Activated T-cell treated with anti-CD3 and anti-CD28 coated beads, Interleukin-2, amount 50 U/mL, for 4 hours (primary cell): ENCODE results near the gene MYH6. TPM values are rescaled to one million over a fixed set of nuclear protein-coding genes. Genes with fewer than 3 reads are reported as not detected.

Source experiments
- ATAC-seq, 2 donors: fragments of 200-7000 bp; cut with Tn5 transposase; one replicate each; pipeline ENCODE4 v1.10.0; 2021
- DNase-seq: peaks from one replicate; pipeline ENCODE4 v3.0.0-alpha.2; 2020
- H3K27me3 Mint-ChIP-seq: one replicate; pipeline ENCODE4 v1.8.0; 2021; ENCODE audit warnings: low read depth, mixed read lengths
- H3K36me3 Mint-ChIP-seq: one replicate; pipeline ENCODE4 v1.8.0; 2022; ENCODE audit warnings: mixed read lengths; ENCODE audit not compliant: insufficient read depth
- H3K4me1 Mint-ChIP-seq: one replicate; pipeline ENCODE4 v1.8.0; 2021; ENCODE audit warnings: low read depth, mixed read lengths
- H3K4me3 Mint-ChIP-seq: one replicate; pipeline ENCODE4 v1.8.0; 2021; ENCODE audit warnings: mild to moderate bottlenecking, moderate library complexity, mixed read lengths
- H3K9me3 Mint-ChIP-seq: one replicate; pipeline ENCODE4 v1.8.0; 2021; ENCODE audit warnings: mixed read lengths
- total RNA-seq, 3 donors: library from RNA; stranded (reverse); gene quantifications; one replicate each; pipeline ENCODE4 v1.2.1, GENCODE V29; 2021

MYH6 gene
- total RNA-seq, 3 donors from 2014 or later, result not detected

GRCh38 chr14:23347406-23348296 lies 60.4 kb downstream of the MYH6 start:
- ATAC-seq, result no peak
- H3K36me3 Mint-ChIP-seq, result no peaks in the 10 kb centered on the region
- H3K9me3 Mint-ChIP-seq, result no peaks in the 10 kb centered on the region
- no peak for DNase-seq
- peaks cover 18% of the 10 kb centered on the region for H3K27me3 Mint-ChIP-seq
- H3K4me3 Mint-ChIP-seq, result no peak overlapping the region
- peaks cover under 1% of the 10 kb centered on the region for H3K4me1 Mint-ChIP-seq

GRCh38 chr14:23346693-23347405 lies 61.2 kb downstream of the MYH6 start:
- no peak overlapping the region for H3K4me3 Mint-ChIP-seq
- peaks cover 18% of the 10 kb centered on the region for H3K27me3 Mint-ChIP-seq
- H3K36me3 Mint-ChIP-seq, result no peaks in the 10 kb centered on the region
- DNase-seq (no peak), ATAC-seq (no peak)
- no peaks in the 10 kb centered on the region for H3K9me3 Mint-ChIP-seq
- no peaks in the 10 kb centered on the region for H3K4me1 Mint-ChIP-seq

GRCh38 chr14:23345987-23346692 lies 61.9 kb downstream of the MYH6 start:
- Mint-ChIP-seq H3K9me3 (no peaks in the 10 kb centered on the region), H3K4me1 (no peaks in the 10 kb centered on the region), H3K36me3 (no peaks in the 10 kb centered on the region), H3K27me3 (peaks cover 14% of the 10 kb centered on the region), H3K4me3 (no peak overlapping the region)
- no peak for ATAC-seq
- no peak for DNase-seq

GRCh38 chr14:23344481-23344880 lies 63.6 kb downstream of the MYH6 start:
- Mint-ChIP-seq H3K4me1 (no peaks in the 10 kb centered on the region), H3K9me3 (no peaks in the 10 kb centered on the region), H3K4me3 (no peak overlapping the region), H3K27me3 (peaks cover 4% of the 10 kb centered on the region), H3K36me3 (no peaks in the 10 kb centered on the region)
- no peak for DNase-seq
- no peak for ATAC-seq

GRCh38 chr14:23339506-23340268 lies 68.4 kb downstream of the MYH6 start:
- no peak for ATAC-seq
- no peak overlapping the region for H3K4me3 Mint-ChIP-seq

GRCh38 chr14:23335623-23336022 lies 72.5 kb downstream of the MYH6 start:
- Mint-ChIP-seq H3K36me3 (no peaks in the 10 kb centered on the region), H3K4me3 (no peak overlapping the region), H3K9me3 (no peaks in the 10 kb centered on the region), H3K27me3 (peaks cover 21% of the 10 kb centered on the region), H3K4me1 (no peaks in the 10 kb centered on the region)
- ATAC-seq (no peak), DNase-seq (no peak)

More at GRCh38 chr14:23339506-23340268, 68.4 kb downstream of the MYH6 start:
- no peaks in the 10 kb centered on the region for H3K4me1 Mint-ChIP-seq
- no peaks in the 10 kb centered on the region for H3K36me3 Mint-ChIP-seq
- H3K9me3 Mint-ChIP-seq, result no peaks in the 10 kb centered on the region
- DNase-seq, result no peak
- peaks cover 20% of the 10 kb centered on the region for H3K27me3 Mint-ChIP-seq

Other genes with a start within 250 kb of the MYH6 start
- gene SLC7A8, start 224.6 kb downstream of the MYH6 start, total RNA-seq, result 1 to 10 TPM in 2 of 3 donors, under 1 TPM in 1; 0.81 to 1.5 (median 1.4) TPM
- gene RNF212B, start 170.3 kb downstream of the MYH6 start, total RNA-seq, result not detected
- 1 to 10 TPM; 5.8 to 8.4 (median 8.1) TPM for gene HOMEZ, start 122.1 kb downstream of the MYH6 start, total RNA-seq
- 1 to 10 TPM; 7.3 to 7.9 (median 7.8) TPM for gene PPP1R3E, start 105.4 kb downstream of the MYH6 start, total RNA-seq
- under 1 TPM; 0.10 to 0.73 (median 0.40) TPM for gene BCL2L2, start 101.4 kb downstream of the MYH6 start, total RNA-seq
- gene PABPN1, start 86.8 kb downstream of the MYH6 start, total RNA-seq, result 100 to 1,000 TPM; 319 to 339 (median 333) TPM
- gene SLC22A17, start 55.4 kb downstream of the MYH6 start, total RNA-seq, result 1 to 10 TPM; 2.0 to 2.4 (median 2.3) TPM
- under 1 TPM in 2 of 3 donors, not detected in 1; 0.08 TPM for gene EFS, start 43.1 kb downstream of the MYH6 start, total RNA-seq
- not detected for gene IL25, start 35.5 kb downstream of the MYH6 start, total RNA-seq
- gene CMTM5, start 31.2 kb downstream of the MYH6 start, total RNA-seq, result not detected
- gene MYH7, start 27.4 kb upstream of the MYH6 start, total RNA-seq, result under 1 TPM in 1 of 3 donors, not detected in 2; 0.03 TPM
- gene NGDN, start 61.4 kb upstream of the MYH6 start, total RNA-seq, result 100 to 1,000 TPM; 115 to 120 (median 117) TPM
- gene ZFHX2, start 143.5 kb upstream of the MYH6 start, total RNA-seq, result 1 to 10 TPM in 2 of 3 donors, under 1 TPM in 1; 0.58 to 1.1 (median 1.1) TPM
- 10 to 100 TPM; 17.1 to 18.8 (median 17.6) TPM for gene THTPA, start 148.0 kb upstream of the MYH6 start, total RNA-seq
- 100 to 1,000 TPM in 2 of 3 donors, 10 to 100 TPM in 1; 86.9 to 113 (median 108) TPM for gene AP1G2, start 159.5 kb upstream of the MYH6 start, total RNA-seq
- gene JPH4, start 170.5 kb upstream of the MYH6 start, total RNA-seq, result under 1 TPM; 0.11 to 0.27 (median 0.13) TPM
- gene DHRS2, start 228.1 kb upstream of the MYH6 start, total RNA-seq, result 1 to 10 TPM; 1.4 to 3.2 (median 1.7) TPM